Measurements from ENCODE around the gene SNX9.
"Not testable (repeated sequence)": the region's sequence is repeated elsewhere in the genome, so short reads cannot be mapped to it uniquely, and the experiment has no call there.

SNX9 gene

DNA sequence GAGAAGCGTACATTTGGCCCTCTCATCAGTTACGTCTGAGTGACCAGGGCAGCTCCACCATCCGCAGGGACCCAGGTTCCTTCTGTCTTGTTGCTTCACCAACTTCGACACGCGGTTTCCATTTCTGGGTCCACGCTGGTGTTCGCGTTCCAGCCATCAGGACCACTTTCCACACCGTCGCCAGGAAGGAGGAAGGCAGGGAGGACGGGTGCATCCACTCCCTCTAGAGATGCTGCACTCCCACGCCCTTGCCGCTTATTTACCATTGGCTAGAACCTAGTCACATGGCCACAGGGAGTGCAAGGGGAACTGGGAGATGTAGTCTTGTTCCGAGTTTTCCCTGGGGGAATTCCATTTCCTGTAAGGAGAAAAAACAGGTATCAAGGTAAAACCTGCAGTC lies 33.2 kb upstream of the SNX9 start:
- no peak for DNase-seq (ENCODE audit: low read depth in 2 of 2)
- TF ChIP-seq CTCF (IDR thresholded peaks at IDR 0.05; ENCODE audit: low read depth, low read length) = no peak
- no peak overlapping the region for H3K4me3 ChIP-seq (replicated peaks in 1 of 2; ENCODE audit: low read depth in 2 of 2, low read length in 2 of 2)

GRCh38 chr6:157790548-157791160 lies 32.4 kb upstream of the SNX9 start:
- TF ChIP-seq CTCF (IDR thresholded peaks at IDR 0.05; ENCODE audit: low read depth, low read length) = no peak
- H3K4me3 ChIP-seq (replicated peaks in 1 of 2; ENCODE audit: low read depth in 2 of 2, low read length in 2 of 2) = no peak overlapping the region
- DNase-seq (ENCODE audit: low read depth in 2 of 2) = no peak

DNA sequence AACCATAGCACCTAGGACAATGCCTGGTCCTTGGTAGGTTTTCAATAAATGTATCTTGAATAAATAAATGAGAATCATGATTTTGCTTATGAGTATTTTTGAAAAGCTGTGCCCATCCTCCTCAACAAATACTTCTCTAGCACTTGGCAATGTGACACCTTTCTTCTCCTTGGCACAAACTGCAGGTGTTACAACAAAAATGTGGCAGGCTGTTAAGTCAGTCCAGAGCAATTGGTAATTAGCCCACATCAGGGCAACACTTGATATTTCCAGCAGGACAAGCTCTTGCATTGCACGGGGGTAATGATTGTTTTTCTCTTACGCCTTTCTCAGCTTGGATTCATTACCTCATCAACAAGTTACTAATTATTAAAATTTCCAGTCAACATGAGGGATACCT lies 31.6 kb upstream of the SNX9 start:
- no peak for TF ChIP-seq CTCF (IDR thresholded peaks at IDR 0.05; ENCODE audit: low read depth, low read length)
- H3K4me3 ChIP-seq (replicated peaks in 1 of 2; ENCODE audit: low read depth in 2 of 2, low read length in 2 of 2) = no peak overlapping the region
- no peak for DNase-seq (ENCODE audit: low read depth in 2 of 2)

GRCh38 chr6:157792671-157793070 lies 30.4 kb upstream of the SNX9 start:
- DNase-seq (ENCODE audit: low read depth in 2 of 2) = no peak
- no peak for TF ChIP-seq CTCF (IDR thresholded peaks at IDR 0.05; ENCODE audit: low read depth, low read length)
- H3K4me3 ChIP-seq (replicated peaks in 1 of 2; ENCODE audit: low read depth in 2 of 2, low read length in 2 of 2) = no peak overlapping the region

- DNase-seq (ENCODE audit: low read depth in 2 of 2) = peak in 1 of 2 donors; percentile 16
- not testable (repeated sequence) for H3K4me3 ChIP-seq (replicated peaks in 1 of 2; ENCODE audit: low read depth in 2 of 2, low read length in 2 of 2)
These were observed 29.0 kb upstream of the SNX9 start for GRCh38 chr6:157794012-157794411.

GRCh38 chr6:157795841-157796240 lies 27.2 kb upstream of the SNX9 start:
- no peak for TF ChIP-seq CTCF (IDR thresholded peaks at IDR 0.05; ENCODE audit: low read depth, low read length)
- H3K4me3 ChIP-seq (replicated peaks in 1 of 2; ENCODE audit: low read depth in 2 of 2, low read length in 2 of 2) = no peak overlapping the region
- no peak for DNase-seq (ENCODE audit: low read depth in 2 of 2)

DNA sequence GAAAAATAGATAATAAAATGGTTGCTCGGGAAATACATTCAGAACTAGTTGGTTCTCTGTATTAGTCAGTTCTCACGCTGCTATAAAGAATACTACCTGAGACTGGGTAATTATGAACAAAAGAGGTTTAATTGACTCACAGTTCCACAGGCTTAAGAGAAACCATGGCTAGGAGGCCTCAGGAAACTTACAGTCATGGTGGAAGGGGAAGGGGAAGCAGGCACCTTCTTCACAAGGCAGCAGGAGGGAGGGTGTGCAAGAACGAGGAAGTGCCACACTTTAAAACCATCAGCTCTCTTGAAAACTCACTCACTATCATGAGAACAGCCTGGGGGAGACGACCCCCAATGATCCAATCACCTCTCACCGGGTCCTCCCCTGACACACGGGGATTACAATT lies 24.2 kb upstream of the SNX9 start:
- no peak overlapping the region for H3K4me3 ChIP-seq (replicated peaks in 1 of 2; ENCODE audit: low read depth in 2 of 2, low read length in 2 of 2)
- no peak for DNase-seq (ENCODE audit: low read depth in 2 of 2)
- no peak for TF ChIP-seq CTCF (IDR thresholded peaks at IDR 0.05; ENCODE audit: low read depth, low read length)

GRCh38 chr6:157799561-157799960 lies 23.5 kb upstream of the SNX9 start:
- not testable (repeated sequence) for H3K4me3 ChIP-seq (replicated peaks in 1 of 2; ENCODE audit: low read depth in 2 of 2, low read length in 2 of 2); DNase-seq (ENCODE audit: low read depth in 2 of 2)

Measured in cardiac fibroblast (primary cell).